ENCODE measurements around the gene IDH3G.

DNA sequence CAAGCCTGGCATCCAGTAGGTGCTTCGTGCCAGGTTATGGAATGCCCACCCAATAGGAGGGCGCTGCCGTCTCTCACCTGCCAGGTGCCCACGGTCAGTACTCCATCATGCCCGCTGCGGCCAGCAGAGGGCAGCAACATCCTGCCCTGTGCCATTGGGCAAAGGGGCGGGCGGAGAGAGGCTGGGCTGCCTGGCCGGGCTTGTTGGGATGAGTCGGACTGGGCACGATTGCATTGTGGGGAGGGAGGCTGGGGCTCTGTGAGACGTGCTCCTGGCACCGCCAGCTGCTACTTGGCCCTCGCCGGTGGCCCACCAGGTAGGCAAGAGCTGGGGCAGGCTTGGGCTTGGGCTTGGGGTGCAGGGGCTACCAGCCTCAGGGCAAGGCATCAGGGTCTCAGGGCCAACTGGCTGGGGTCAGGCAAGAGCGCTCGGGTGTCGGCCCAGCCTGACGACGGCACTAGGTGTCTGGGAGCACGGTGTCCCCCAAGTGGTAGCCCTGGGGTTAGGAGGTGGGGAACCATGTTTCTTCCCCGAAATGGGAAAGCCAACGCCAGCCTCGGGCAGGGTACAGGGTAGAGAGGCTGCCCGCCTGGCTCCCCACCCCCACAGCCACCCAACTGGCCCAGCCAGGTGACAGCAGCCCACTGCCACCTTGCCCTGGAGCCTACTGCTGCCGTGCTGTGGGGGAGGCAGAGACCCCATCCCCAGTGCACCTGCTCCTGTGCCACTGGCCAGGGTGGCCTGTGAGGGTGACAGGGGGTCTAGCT is 30.0 kb downstream of the IDH3G start, which contains the start of gene PLXNB3:
- TF ChIP-seq, protein P1, sequence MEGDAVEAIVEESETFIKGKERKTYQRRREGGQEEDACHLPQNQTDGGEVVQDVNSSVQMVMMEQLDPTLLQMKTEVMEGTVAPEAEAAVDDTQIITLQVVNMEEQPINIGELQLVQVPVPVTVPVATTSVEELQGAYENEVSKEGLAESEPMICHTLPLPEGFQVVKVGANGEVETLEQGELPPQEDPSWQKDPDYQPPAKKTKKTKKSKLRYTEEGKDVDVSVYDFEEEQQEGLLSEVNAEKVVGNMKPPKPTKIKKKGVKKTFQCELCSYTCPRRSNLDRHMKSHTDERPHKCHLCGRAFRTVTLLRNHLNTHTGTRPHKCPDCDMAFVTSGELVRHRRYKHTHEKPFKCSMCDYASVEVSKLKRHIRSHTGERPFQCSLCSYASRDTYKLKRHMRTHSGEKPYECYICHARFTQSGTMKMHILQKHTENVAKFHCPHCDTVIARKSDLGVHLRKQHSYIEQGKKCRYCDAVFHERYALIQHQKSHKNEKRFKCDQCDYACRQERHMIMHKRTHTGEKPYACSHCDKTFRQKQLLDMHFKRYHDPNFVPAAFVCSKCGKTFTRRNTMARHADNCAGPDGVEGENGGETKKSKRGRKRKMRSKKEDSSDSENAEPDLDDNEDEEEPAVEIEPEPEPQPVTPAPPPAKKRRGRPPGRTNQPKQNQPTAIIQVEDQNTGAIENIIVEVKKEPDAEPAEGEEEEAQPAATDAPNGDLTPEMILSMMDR (IDR thresholded peaks at IDR 0.05; ENCODE audit: low read depth, low read length, poor library complexity, severe bottlenecking) = peak; percentile 83
- TF ChIP-seq EZH2phosphoT487 (IDR thresholded peaks at IDR 0.05; ENCODE audit: borderline replicate concordance, low read length) = no peak

Measured in DOHH2 (cell line).